Neural crest cell (in vitro differentiated cells): Measurements from ENCODE around the gene TAGLN3. TPM values are rescaled to one million over a fixed set of nuclear protein-coding genes. Genes with fewer than 3 reads are reported as not detected.
A peak's percentile ranks its signal among the peaks of the same experiment; 100 is the strongest.

Experiments used
- DNase-seq: peaks from one replicate; pipeline ENCODE4 v3.0.0; 2021; ENCODE audit warnings: low read depth, mixed read lengths, low spot score
- H3K27ac Mint-ChIP-seq: one replicate; pipeline ENCODE4 v1.8.0; 2021; ENCODE audit warnings: mild to moderate bottlenecking, mixed read lengths; ENCODE audit not compliant: unreplicated experiment
- H3K27me3 Mint-ChIP-seq: 2 replicates; pipeline ENCODE4 v1.8.0; 2021; ENCODE audit warnings: low read depth, mild to moderate bottlenecking, mixed read lengths
- H3K36me3 Mint-ChIP-seq: 2 replicates; pipeline ENCODE4 v1.8.0; 2021; ENCODE audit warnings: low read depth, mild to moderate bottlenecking, mixed read lengths
- H3K4me1 Mint-ChIP-seq: 2 replicates; pipeline ENCODE4 v1.8.0; 2021; ENCODE audit warnings: mixed read lengths
- H3K4me3 Mint-ChIP-seq: one replicate; pipeline ENCODE4 v1.8.0; 2021; ENCODE audit warnings: mild to moderate bottlenecking, mixed read lengths
- H3K9me3 Mint-ChIP-seq: 2 replicates; pipeline ENCODE4 v1.8.0; 2021; ENCODE audit warnings: mixed read lengths
- CTCF ChIP-seq: fragments of 200-600 bp; sonication (generic); conservative IDR thresholded peaks from 2 replicates; pipeline ENCODE4 v1.5.0; 2021; ENCODE audit warnings: antibody characterized with exemption, mild to moderate bottlenecking
- total RNA-seq: library from RNA; stranded (reverse); gene quantifications from 2 replicates; pipeline ENCODE4 v1.2.1, GENCODE V29; 2021

The TAGLN3 gene
- total RNA-seq, 1 donor from 2014 or later = 70.2 TPM

GRCh38 chr3:111970376-111970775, 28.3 kb upstream of the TAGLN3 start:
- TF ChIP-seq CTCF = no peak
- Mint-ChIP-seq H3K36me3 (peaks cover 7% of the 10 kb centered on the region), H3K4me3 (no peak overlapping the region), H3K27me3 (no peaks in the 10 kb centered on the region), H3K27ac (no peak overlapping the region), H3K4me1 (peaks cover 31% of the 10 kb centered on the region), H3K9me3 (no peaks in the 10 kb centered on the region)
- DNase-seq = no peak

GRCh38 chr3:111971533-111972130, 27.1 kb upstream of the TAGLN3 start:
- no peaks in the 10 kb centered on the region for H3K27me3 Mint-ChIP-seq
- DNase-seq = no peak
- H3K9me3 Mint-ChIP-seq = no peaks in the 10 kb centered on the region
- peak overlapping the region; percentile 24 for H3K27ac Mint-ChIP-seq
- no peak overlapping the region for H3K4me3 Mint-ChIP-seq
- H3K4me1 Mint-ChIP-seq = peaks cover 23% of the 10 kb centered on the region
- peaks cover 7% of the 10 kb centered on the region for H3K36me3 Mint-ChIP-seq
- TF ChIP-seq CTCF = no peak

DNA sequence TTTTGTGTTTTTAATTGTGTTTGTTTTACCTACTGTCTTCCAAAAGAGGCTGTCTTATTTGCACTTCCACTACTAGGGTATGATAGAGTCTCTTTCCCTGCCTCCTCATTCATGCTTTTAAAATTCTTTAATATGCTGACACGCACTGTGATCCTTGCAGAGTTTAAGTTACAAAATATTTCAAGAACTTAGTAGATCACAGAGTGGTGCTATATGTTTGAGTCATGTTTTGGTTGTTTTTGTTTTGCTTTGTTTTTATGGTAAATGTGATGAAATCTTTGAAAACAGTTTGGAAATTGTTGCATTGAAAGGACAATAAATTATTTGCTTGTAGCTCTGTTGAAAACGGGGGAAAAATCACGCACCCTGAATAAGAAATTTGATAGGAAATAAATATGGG, 25.8 kb upstream of the TAGLN3 start:
- no peak for TF ChIP-seq CTCF
- Mint-ChIP-seq H3K4me1 (peaks cover 11% of the 10 kb centered on the region), H3K36me3 (peaks cover 7% of the 10 kb centered on the region), H3K27ac (no peak overlapping the region), H3K4me3 (no peak overlapping the region), H3K27me3 (no peaks in the 10 kb centered on the region), H3K9me3 (no peaks in the 10 kb centered on the region)
- no peak for DNase-seq

GRCh38 chr3:111975131-111975530, 23.6 kb upstream of the TAGLN3 start:
- TF ChIP-seq CTCF = no peak
- Mint-ChIP-seq H3K36me3 (peaks cover 3% of the 10 kb centered on the region), H3K27me3 (no peaks in the 10 kb centered on the region), H3K9me3 (no peaks in the 10 kb centered on the region), H3K4me3 (no peak overlapping the region), H3K27ac (no peak overlapping the region), H3K4me1 (peaks cover 22% of the 10 kb centered on the region)
- no peak for DNase-seq

DNA sequence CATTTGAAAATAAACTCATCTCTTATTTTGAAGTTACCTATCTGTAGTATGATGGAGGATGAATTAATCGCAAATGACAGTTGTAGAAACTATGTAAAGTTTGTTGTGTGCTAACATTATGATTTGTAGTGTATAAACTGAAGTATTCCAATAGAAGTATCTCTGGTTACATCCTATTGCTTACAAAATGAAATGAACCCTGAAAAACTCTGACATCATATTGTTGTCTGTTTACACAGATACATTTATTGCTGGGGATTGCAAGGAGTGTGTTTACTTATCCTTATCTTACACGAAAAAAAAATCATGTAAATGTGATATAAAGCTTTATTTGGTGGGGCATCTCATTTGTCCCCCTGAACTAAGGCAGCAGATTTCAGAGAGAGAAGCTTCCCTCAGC, 22.5 kb upstream of the TAGLN3 start:
- peaks cover 3% of the 10 kb centered on the region for H3K36me3 Mint-ChIP-seq
- TF ChIP-seq CTCF = no peak
- H3K27ac Mint-ChIP-seq = no peak overlapping the region
- no peak for DNase-seq
- peaks cover 32% of the 10 kb centered on the region for H3K4me1 Mint-ChIP-seq
- H3K9me3 Mint-ChIP-seq = no peaks in the 10 kb centered on the region
- H3K4me3 Mint-ChIP-seq = peak overlapping the region; percentile 32
- no peaks in the 10 kb centered on the region for H3K27me3 Mint-ChIP-seq
